Tibial nerve (tissue), 4 donors: ENCODE data around the gene DLGAP5. TPM values are rescaled to one million over a fixed set of nuclear protein-coding genes. Genes with fewer than 3 reads are reported as not detected.

Source experiments
- DNase-seq, 2 donors: peaks; one replicate each; pipeline ENCODE4 v3.0.0-alpha.2; 2019; ENCODE audit warnings: low spot score in 2 of 2
- H3K27ac ChIP-seq, 4 donors: fragments of 200-600 bp; sonication (generic) in 3 of 4; one replicate each; pipeline ENCODE4 v1.5.1; 2017 to 2019; ENCODE audit warnings: mild to moderate bottlenecking in 1 of 4
- H3K27me3 ChIP-seq, 2 donors: fragments of 200-600 bp; sonication (generic) in 1 of 2; one replicate each; pipeline versions ENCODE4 v1.5.1 to v1.6.0; 2017 to 2019
- H3K36me3 ChIP-seq, 3 donors: fragments of 200-600 bp; sonication (generic); one replicate each; pipeline ENCODE4 v1.5.1; 2018 to 2019
- H3K4me1 ChIP-seq, 4 donors: fragments of 200-600 bp; sonication (generic) in 3 of 4; one replicate each; pipeline ENCODE4 v1.5.1; 2017 to 2019
- H3K4me3 ChIP-seq, 4 donors: fragments of 200-600 bp; sonication (generic) in 3 of 4; one replicate each; pipeline ENCODE4 v1.5.1; 2017 to 2019; ENCODE audit warnings: mild to moderate bottlenecking in 1 of 4, moderate library complexity in 1 of 4
- H3K9me3 ChIP-seq, 4 donors: fragments of 200-600 bp; sonication (generic) in 3 of 4; one replicate each; pipeline ENCODE4 v1.5.1; 2017 to 2019
- EP300 ChIP-seq, 2 donors: sonication (generic); formaldehyde crosslinking; IDR thresholded peaks; one replicate each; pipeline ENCODE4 v1.6.1; 2017; ENCODE audit warnings: antibody characterized with exemption in 2 of 2, mild to moderate bottlenecking in 1 of 2
- POLR2A ChIP-seq, 2 donors: fragments of 450-650 bp; IDR thresholded peaks; one replicate each; pipeline ENCODE4 v1.6.1; 2017; ENCODE audit warnings: antibody characterized with exemption in 2 of 2, mild to moderate bottlenecking in 2 of 2, moderate library complexity in 2 of 2
- WGBS, 2 donors: methylation state at CpG; one replicate each; pipeline ENCODE4 v1.1.5; 2018; 5-methylcytosine and 5-hydroxymethylcytosine counted together
- total RNA-seq, 4 donors: library from RNA; depleted of rRNA; stranded (reverse); fragments of >200 nt; gene quantifications; one replicate each; pipeline ENCODE4 v1.1.0, GENCODE V29; 2016
- TF ChIP-seq, protein P1 (sequence below), 5 experiments: fragments of 200-600 bp in 3 of 5; fragments of 450-650 bp in 2 of 5; sonication (generic) in 3 of 5; IDR thresholded peaks; one replicate each; pipeline ENCODE4 v1.5.1; 2016 to 2019; ENCODE audit warnings: antibody characterized with exemption in 5 of 5, mild to moderate bottlenecking in 3 of 5, moderate library complexity in 2 of 5

DLGAP5 gene
- total RNA-seq, 4 donors from 2014 or later: 0.30 to 0.44 TPM; not detected in 2

DNA sequence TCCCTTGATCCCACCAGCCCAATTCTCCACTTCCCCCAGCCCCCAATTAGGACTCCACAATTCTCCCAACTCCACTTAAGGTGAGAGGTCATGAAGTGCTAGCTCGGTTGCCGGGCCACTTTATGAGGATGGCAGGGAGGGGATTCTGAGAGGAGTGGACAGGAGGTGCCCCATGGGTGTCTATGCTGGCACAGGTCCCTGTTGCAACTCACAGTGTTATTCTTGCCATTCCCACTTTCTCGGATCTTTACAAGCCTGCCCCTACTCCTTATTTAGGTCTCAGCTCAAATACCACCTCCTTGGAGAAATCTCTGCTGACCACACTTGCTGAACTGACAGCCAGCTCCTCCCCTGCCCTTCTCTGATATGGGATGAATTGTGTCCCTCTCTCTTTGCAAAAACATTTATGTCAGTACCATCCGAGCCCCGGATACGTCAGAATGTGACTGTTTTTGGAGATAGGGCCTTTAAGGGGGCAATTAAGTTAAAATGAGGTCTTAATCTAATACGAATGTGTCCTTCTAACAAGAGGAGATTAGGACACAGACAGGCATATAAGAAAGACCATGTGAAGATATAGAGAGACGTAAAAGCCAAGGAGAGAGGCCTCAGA, 66.5 kb downstream of the DLGAP5 start:
- WGBS, 2 donors: 89 to 92% methylated on average over 8 of the region's 8 CpGs

GRCh38 chr14:55123852-55124639, 67.3 kb downstream of the DLGAP5 start:
- Histone ChIP-seq H3K9me3 (no peaks in the 10 kb centered on the region), H3K36me3 (no peaks in the 10 kb centered on the region), H3K27me3 (no peaks in the 10 kb centered on the region), H3K4me1 (peaks cover 0 to 55% (median 25%) of the 10 kb centered on the region in 4 donors), H3K4me3 (no peak overlapping the region), H3K27ac (peak overlapping the region in 3 of 4 donors; percentile 70 to 84 (median 82))
- 93 to 98% methylated on average over 9 of the region's 9 CpGs for WGBS, 2 donors
- TF ChIP-seq POLR2A (IDR thresholded peaks at IDR 0.05): no peak
- TF ChIP-seq EP300 (IDR thresholded peaks at IDR 0.05): no peak
- TF ChIP-seq, protein P1, sequence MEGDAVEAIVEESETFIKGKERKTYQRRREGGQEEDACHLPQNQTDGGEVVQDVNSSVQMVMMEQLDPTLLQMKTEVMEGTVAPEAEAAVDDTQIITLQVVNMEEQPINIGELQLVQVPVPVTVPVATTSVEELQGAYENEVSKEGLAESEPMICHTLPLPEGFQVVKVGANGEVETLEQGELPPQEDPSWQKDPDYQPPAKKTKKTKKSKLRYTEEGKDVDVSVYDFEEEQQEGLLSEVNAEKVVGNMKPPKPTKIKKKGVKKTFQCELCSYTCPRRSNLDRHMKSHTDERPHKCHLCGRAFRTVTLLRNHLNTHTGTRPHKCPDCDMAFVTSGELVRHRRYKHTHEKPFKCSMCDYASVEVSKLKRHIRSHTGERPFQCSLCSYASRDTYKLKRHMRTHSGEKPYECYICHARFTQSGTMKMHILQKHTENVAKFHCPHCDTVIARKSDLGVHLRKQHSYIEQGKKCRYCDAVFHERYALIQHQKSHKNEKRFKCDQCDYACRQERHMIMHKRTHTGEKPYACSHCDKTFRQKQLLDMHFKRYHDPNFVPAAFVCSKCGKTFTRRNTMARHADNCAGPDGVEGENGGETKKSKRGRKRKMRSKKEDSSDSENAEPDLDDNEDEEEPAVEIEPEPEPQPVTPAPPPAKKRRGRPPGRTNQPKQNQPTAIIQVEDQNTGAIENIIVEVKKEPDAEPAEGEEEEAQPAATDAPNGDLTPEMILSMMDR (IDR thresholded peaks at IDR 0.05): no peak
- no peak for DNase-seq

More for the DNA sequence above, 66.5 kb downstream of the DLGAP5 start:
- TF ChIP-seq EP300 (IDR thresholded peaks at IDR 0.05) (no peak), POLR2A (IDR thresholded peaks at IDR 0.05) (no peak)
- TF ChIP-seq, protein P1 (IDR thresholded peaks at IDR 0.05): no peak
- no peak for DNase-seq
- no peaks in the 10 kb centered on the region for H3K36me3 ChIP-seq
- H3K27me3 ChIP-seq: no peaks in the 10 kb centered on the region
- peaks cover 0 to 50% (median 21%) of the 10 kb centered on the region in 4 donors for H3K4me1 ChIP-seq
- peak overlapping the region in 2 of 4 donors; percentile 11 to 32 for H3K27ac ChIP-seq
- H3K4me3 ChIP-seq: no peak overlapping the region
- H3K9me3 ChIP-seq: no peaks in the 10 kb centered on the region

- 66 to 68% methylated on average over 8 of the region's 8 CpGs for WGBS, 2 donors
- TF ChIP-seq, protein P1 (IDR thresholded peaks at IDR 0.05): no peak
- no peak for TF ChIP-seq POLR2A (IDR thresholded peaks at IDR 0.05)
- no peak for TF ChIP-seq EP300 (IDR thresholded peaks at IDR 0.05)
- Histone ChIP-seq H3K4me1 (peaks cover 0 to 57% (median 28%) of the 10 kb centered on the region in 4 donors), H3K27ac (peak overlapping the region; percentile 2 to 84 (median 76)), H3K9me3 (no peaks in the 10 kb centered on the region), H3K27me3 (no peaks in the 10 kb centered on the region), H3K4me3 (no peak overlapping the region), H3K36me3 (no peaks in the 10 kb centered on the region)
- DNase-seq: no peak
These were observed 68.3 kb downstream of the DLGAP5 start for GRCh38 chr14:55123101-55123500.

GRCh38 chr14:55122440-55122986, 68.9 kb downstream of the DLGAP5 start:
- H3K27ac ChIP-seq: peak overlapping the region; percentile 2 to 84 (median 76)
- no peak overlapping the region for H3K4me3 ChIP-seq
- DNase-seq: no peak
- no peaks in the 10 kb centered on the region for H3K27me3 ChIP-seq
- no peaks in the 10 kb centered on the region for H3K9me3 ChIP-seq
- peaks cover 0 to 61% (median 30%) of the 10 kb centered on the region in 4 donors for H3K4me1 ChIP-seq
- TF ChIP-seq EP300 (IDR thresholded peaks at IDR 0.05): no peak
- TF ChIP-seq, protein P1 (IDR thresholded peaks at IDR 0.05): no peak
- no peak for TF ChIP-seq POLR2A (IDR thresholded peaks at IDR 0.05)
- H3K36me3 ChIP-seq: no peaks in the 10 kb centered on the region
- WGBS, 2 donors: 24 to 29% methylated on average over 8 of the region's 8 CpGs
